H9 (cell line): ENCODE results near the gene NDUFAF2. TPM values are rescaled to one million over a fixed set of nuclear protein-coding genes. Genes with fewer than 3 reads are reported as not detected.

Experiments used
- DNase-seq: peaks from one replicate; pipeline ENCODE4 v3.0.0-alpha.2; 2017
- H2AFZ ChIP-seq: one replicate; pipeline ENCODE4 v1.6.1; 2013; ENCODE audit warnings: mild to moderate bottlenecking, low read length, control low read depth, moderate library complexity
- H2AK5ac ChIP-seq: 2 replicates; pipeline ENCODE4 v1.6.1; 2013; ENCODE audit warnings: low read length, control low read depth, mixed read lengths; ENCODE audit not compliant: insufficient read length
- H2BK120ac ChIP-seq: one replicate; pipeline ENCODE4 v1.6.1; 2013; ENCODE audit warnings: low read depth, mild to moderate bottlenecking, low read length, control low read depth, inconsistent platforms; ENCODE audit not compliant: poor library complexity, severe bottlenecking
- H2BK12ac ChIP-seq: 2 replicates; pipeline ENCODE4 v1.6.1; 2013; ENCODE audit warnings: low read length, control low read depth, mixed read lengths, low read depth; ENCODE audit not compliant: insufficient read length
- H2BK15ac ChIP-seq: 2 replicates; pipeline ENCODE4 v1.6.1; 2013; ENCODE audit warnings: low read depth, low read length, control low read depth
- H2BK20ac ChIP-seq: one replicate; pipeline ENCODE4 v1.6.1; 2013; ENCODE audit warnings: low read depth, mild to moderate bottlenecking, low read length, control low read depth, inconsistent platforms; ENCODE audit not compliant: poor library complexity, severe bottlenecking
- H2BK5ac ChIP-seq: 2 replicates; pipeline ENCODE4 v1.6.1; 2013; ENCODE audit warnings: low read length, control low read depth, mixed read lengths; ENCODE audit not compliant: insufficient read length
- H3K14ac ChIP-seq: 2 replicates; pipeline ENCODE4 v1.6.1; 2013; ENCODE audit warnings: low read length, control low read depth; ENCODE audit not compliant: insufficient read depth
- H3K18ac ChIP-seq: 2 replicates; pipeline ENCODE4 v1.6.1; 2013; ENCODE audit warnings: low read depth, mild to moderate bottlenecking, mixed read lengths, low read length, control low read depth; ENCODE audit not compliant: insufficient read length
- H3K23ac ChIP-seq: 2 replicates; pipeline ENCODE4 v1.6.1; 2013; ENCODE audit warnings: low read length, control low read depth, mixed read lengths, low read depth; ENCODE audit not compliant: insufficient read length
- H3K23me2 ChIP-seq: 2 replicates; pipeline ENCODE4 v1.6.1; 2013; ENCODE audit warnings: low read depth, mild to moderate bottlenecking, mixed read lengths, low read length, control low read depth; ENCODE audit not compliant: insufficient read length, poor library complexity, severe bottlenecking
- H3K27ac ChIP-seq: 2 replicates; pipeline ENCODE4 v1.5.1; 2013; ENCODE audit warnings: low read length, control low read depth, mixed read lengths, low read depth; ENCODE audit not compliant: insufficient read length
- H3K27me3 ChIP-seq: 2 replicates; pipeline ENCODE4 v1.6.1; 2013; ENCODE audit warnings: low read length, control low read depth, inconsistent platforms; ENCODE audit not compliant: insufficient read depth
- H3K4ac ChIP-seq: 2 replicates; pipeline ENCODE4 v1.6.1; 2013; ENCODE audit warnings: low read depth, mild to moderate bottlenecking, control low read depth, inconsistent platforms, low read length, moderate library complexity
- H3K4me1 ChIP-seq: 2 replicates; pipeline ENCODE4 v1.6.1; 2013; ENCODE audit warnings: low read length, control low read depth, inconsistent platforms; ENCODE audit not compliant: insufficient read depth
- H3K4me2 ChIP-seq: 2 replicates; pipeline ENCODE4 v1.6.1; 2013; ENCODE audit warnings: low read length, control low read depth, mixed read lengths; ENCODE audit not compliant: insufficient read length, insufficient read depth
- H3K56ac ChIP-seq: 2 replicates; pipeline ENCODE4 v1.6.1; 2013; ENCODE audit warnings: low read depth, mild to moderate bottlenecking, mixed read lengths, low read length, control low read depth; ENCODE audit not compliant: insufficient read length
- H3K79me1 ChIP-seq: 2 replicates; pipeline ENCODE4 v1.6.1; 2013; ENCODE audit warnings: low read depth, mild to moderate bottlenecking, moderate library complexity, low read length, control low read depth, inconsistent platforms; ENCODE audit not compliant: insufficient read depth, poor library complexity, severe bottlenecking
- H3K79me2 ChIP-seq: 2 replicates; pipeline ENCODE4 v1.6.1; 2013; ENCODE audit warnings: low read length, control low read depth, inconsistent platforms; ENCODE audit not compliant: insufficient read depth
- H3K9ac ChIP-seq: 2 replicates; pipeline ENCODE4 v1.6.1; 2013; ENCODE audit warnings: low read length, control low read depth, mixed read lengths; ENCODE audit not compliant: insufficient read length; ENCODE audit errors: extremely low read depth
- H3K9me3 ChIP-seq: one replicate; pipeline ENCODE4 v1.6.1; 2013; ENCODE audit warnings: low read depth, low read length, inconsistent platforms; ENCODE audit not compliant: control insufficient read depth
- H3T11ph ChIP-seq: one replicate; pipeline ENCODE4 v1.6.1; 2013; ENCODE audit warnings: mild to moderate bottlenecking, low read length, control low read depth, inconsistent platforms
- H4K20me1 ChIP-seq: one replicate; pipeline ENCODE4 v1.6.1; 2013; ENCODE audit not compliant: control insufficient read depth, insufficient read length, insufficient read depth
- H4K5ac ChIP-seq: 2 replicates; pipeline ENCODE4 v1.6.1; 2013; ENCODE audit warnings: low read depth, mild to moderate bottlenecking, mixed read lengths, low read length, control low read depth; ENCODE audit not compliant: insufficient read length
- H4K8ac ChIP-seq: replicated peaks from 2 replicates; pipeline ENCODE4 v1.6.1; 2013; ENCODE audit warnings: low read length, control low read depth, mixed read lengths, low read depth; ENCODE audit not compliant: insufficient read length
- H4K91ac ChIP-seq: 2 replicates; pipeline ENCODE4 v1.6.1; 2013; ENCODE audit warnings: low read depth, mild to moderate bottlenecking, moderate library complexity, mixed read lengths, low read length, control low read depth; ENCODE audit not compliant: insufficient read length
- H3K27ac Mint-ChIP-seq, 3 experiments: 2 replicates in 2 of 3; 3 replicates in 1 of 3; pipeline ENCODE4 v1.8.0; 2020 to 2021; ENCODE audit warnings: mixed read lengths in 3 of 3, mild to moderate bottlenecking in 1 of 3, moderate library complexity in 1 of 3
- H3K27me3 Mint-ChIP-seq: 2 replicates; pipeline ENCODE4 v1.8.0; 2021; ENCODE audit warnings: low read depth, mild to moderate bottlenecking, moderate library complexity, mixed read lengths
- H3K36me3 Mint-ChIP-seq, 3 experiments: 2 replicates in 2 of 3; 3 replicates in 1 of 3; pipeline ENCODE4 v1.8.0; 2020 to 2021; ENCODE audit warnings: low read depth in 3 of 3, mixed read lengths in 3 of 3; ENCODE audit not compliant: insufficient read depth in 1 of 3
- H3K4me1 Mint-ChIP-seq, 2 experiments: 2 replicates each; pipeline ENCODE4 v1.8.0; 2020; ENCODE audit warnings: mixed read lengths in 2 of 2
- H3K4me3 Mint-ChIP-seq, 2 experiments: 2 replicates in 1 of 2; 3 replicates in 1 of 2; pipeline ENCODE4 v1.8.0; 2020 to 2021; ENCODE audit warnings: mild to moderate bottlenecking in 2 of 2, mixed read lengths in 2 of 2, moderate library complexity in 1 of 2
- H3K9me3 Mint-ChIP-seq, 2 experiments: 2 replicates in 1 of 2; 3 replicates in 1 of 2; pipeline ENCODE4 v1.8.0; 2020; ENCODE audit warnings: mild to moderate bottlenecking in 2 of 2, mixed read lengths in 2 of 2, moderate library complexity in 1 of 2
- CTCF ChIP-seq: fragments of 200-600 bp; sonication (generic); conservative IDR thresholded peaks from 3 replicates; pipeline ENCODE4 v1.8.0; 2021; ENCODE audit warnings: antibody characterized with exemption, mild to moderate bottlenecking
- WGBS: extraction: QIAGEN DNeasy Blood & Tissue Kit; methylation state at CpG from one replicate; pipeline ENCODE4 v1.1.7; 2013; ENCODE audit warnings: missing lambda C conversion rate, low lambda C conversion rate, mixed read lengths; ENCODE audit not compliant: insufficient read length; ENCODE audit errors: extremely low coverage; 5-methylcytosine and 5-hydroxymethylcytosine counted together
- total RNA-seq: library from RNA; stranded (reverse); gene quantifications from 2 replicates; pipeline ENCODE4 v1.2.1, GENCODE V29; 2021

NDUFAF2 gene
- total RNA-seq, 1 experiment from 2014 or later: 31.4 TPM

- no peaks in the 10 kb centered on the region for H3K79me2 ChIP-seq
- Mint-ChIP-seq H3K36me3 (no peaks in the 10 kb centered on the region), H3K4me1 (no peaks in the 10 kb centered on the region)
Measured at GRCh38 chr5:61177716-61178115, 232.7 kb downstream of the NDUFAF2 start.

More at GRCh38 chr5:61177716-61178115, 232.7 kb downstream of the NDUFAF2 start:
- Histone ChIP-seq H3K23me2 (no peaks in the 10 kb centered on the region), H4K20me1 (no peaks in the 10 kb centered on the region), H2AK5ac (no peak overlapping the region), H3K9me3 (no peaks in the 10 kb centered on the region), H4K5ac (no peak overlapping the region), H2BK15ac (no peak overlapping the region), H4K91ac (no peak overlapping the region), H2BK120ac (no peak overlapping the region), H3K27ac (no peak overlapping the region), H2BK12ac (no peak overlapping the region), H3K23ac (no peak overlapping the region), H3K18ac (no peak overlapping the region), H2BK5ac (no peak overlapping the region), H3K4ac (no peak overlapping the region), H2BK20ac (no peak overlapping the region), H3K27me3 (no peaks in the 10 kb centered on the region), H3K4me1 (no peaks in the 10 kb centered on the region), H4K8ac (no peak overlapping the region), H3K9ac (no peak overlapping the region), H2AFZ (no peak overlapping the region), H3T11ph (no peak overlapping the region), H3K4me2 (no peak overlapping the region), H3K56ac (no peak overlapping the region), H3K14ac (no peak overlapping the region), H3K79me1 (no peaks in the 10 kb centered on the region)
- no peak overlapping the region for H3K4me3 Mint-ChIP-seq
- TF ChIP-seq CTCF: no peak
- no peaks in the 10 kb centered on the region for H3K27me3 Mint-ChIP-seq
- no peak overlapping the region for H3K27ac Mint-ChIP-seq
- no peak for DNase-seq
- H3K9me3 Mint-ChIP-seq: no peaks in the 10 kb centered on the region
- no CpG with 5 or more reads among the region's 7 CpGs for WGBS
